Cardiac fibroblast (primary cell): ENCODE measurements around the gene DLEC1.

Experiments used
- DNase-seq, 2 donors: peaks; one replicate each; pipeline versions ENCODE4 v3.0.0 to v3.0.0-alpha.2; 2010; ENCODE audit warnings: low read depth in 2 of 2
- H3K4me3 ChIP-seq, 2 donors: replicated peaks in 1 of 2; 1 replicate in 1 of 2; 2 replicates in 1 of 2; pipeline ENCODE4 v1.5.1; 2011; ENCODE audit warnings: low read depth in 2 of 2, low read length in 2 of 2, mild to moderate bottlenecking in 2 of 2, moderate library complexity in 1 of 2
- CTCF ChIP-seq: IDR thresholded peaks from one replicate; pipeline ENCODE4 v1.5.1; 2011; ENCODE audit warnings: low read depth, mild to moderate bottlenecking, low read length, inconsistent platforms

The DLEC1 gene

DNA sequence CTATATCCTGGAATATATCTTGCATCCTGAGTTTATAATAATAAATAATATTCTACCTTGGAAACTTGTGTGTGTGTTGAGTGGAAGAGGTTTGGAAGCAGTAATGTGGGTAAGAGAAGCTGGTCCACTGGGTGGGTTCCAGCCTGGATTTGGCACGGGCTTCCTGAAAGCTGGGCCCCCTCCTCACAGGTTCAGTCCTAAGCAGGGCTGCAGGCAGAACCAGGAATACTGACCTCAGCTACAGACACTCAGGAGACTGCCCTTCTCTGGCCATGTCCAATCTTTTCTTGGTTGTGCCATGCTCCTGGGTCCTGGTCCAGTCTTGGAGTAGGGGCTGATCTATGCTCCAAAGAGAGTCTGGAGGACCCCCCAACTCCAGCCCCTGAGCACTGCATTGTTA lies 104.0 kb downstream of the DLEC1 start:
- no peak for DNase-seq
- no peak for TF ChIP-seq CTCF
- no peak overlapping the region for H3K4me3 ChIP-seq

- no peak overlapping the region for H3K4me3 ChIP-seq
- no peak for DNase-seq
- TF ChIP-seq CTCF, result no peak
Observed at GRCh38 chr3:38143511-38143910, 104.5 kb downstream of the DLEC1 start.

DNA sequence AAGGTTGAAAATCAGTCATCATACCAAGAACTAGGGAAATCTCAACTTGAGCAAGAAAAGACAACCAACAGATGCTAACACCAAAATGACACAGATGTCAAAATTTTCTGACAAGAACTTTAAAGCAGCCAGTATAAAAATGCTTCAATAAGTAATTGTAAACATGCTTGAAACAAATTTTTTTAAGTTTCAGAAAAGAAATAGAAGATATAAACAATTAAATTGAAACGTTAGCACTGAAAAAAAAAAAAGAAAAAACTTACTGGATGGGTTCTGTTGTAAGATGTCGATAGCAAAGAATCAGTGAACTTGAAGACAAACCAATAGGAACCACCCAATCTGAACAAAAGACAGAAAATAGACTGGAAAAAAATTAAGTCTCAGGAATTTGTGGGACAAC lies 107.5 kb downstream of the DLEC1 start:
- no peak overlapping the region for H3K4me3 ChIP-seq
- TF ChIP-seq CTCF, result no peak

DNA sequence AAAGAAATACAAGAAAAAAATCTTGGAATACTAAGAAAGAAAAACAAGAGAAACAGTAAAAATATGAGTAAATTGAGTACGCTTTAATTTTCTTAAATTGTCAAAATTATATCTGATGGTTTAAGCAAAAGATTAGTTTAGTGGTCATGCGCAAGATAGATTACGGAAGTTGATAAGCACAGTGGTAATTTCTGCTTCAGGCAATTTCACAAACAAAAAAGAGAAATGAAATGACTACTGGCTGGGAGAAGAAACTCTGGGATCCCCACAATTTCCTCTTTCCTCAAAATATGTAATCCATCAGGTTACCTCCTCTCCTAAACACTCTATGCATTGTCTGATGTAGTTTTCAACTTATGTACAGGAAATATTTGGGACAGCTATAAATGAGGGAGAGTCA lies 108.4 kb downstream of the DLEC1 start:
- DNase-seq, result no peak
- no peak overlapping the region for H3K4me3 ChIP-seq
- TF ChIP-seq CTCF, result no peak

More for the DNA sequence above, 107.5 kb downstream of the DLEC1 start:
- DNase-seq, result no peak

DNA sequence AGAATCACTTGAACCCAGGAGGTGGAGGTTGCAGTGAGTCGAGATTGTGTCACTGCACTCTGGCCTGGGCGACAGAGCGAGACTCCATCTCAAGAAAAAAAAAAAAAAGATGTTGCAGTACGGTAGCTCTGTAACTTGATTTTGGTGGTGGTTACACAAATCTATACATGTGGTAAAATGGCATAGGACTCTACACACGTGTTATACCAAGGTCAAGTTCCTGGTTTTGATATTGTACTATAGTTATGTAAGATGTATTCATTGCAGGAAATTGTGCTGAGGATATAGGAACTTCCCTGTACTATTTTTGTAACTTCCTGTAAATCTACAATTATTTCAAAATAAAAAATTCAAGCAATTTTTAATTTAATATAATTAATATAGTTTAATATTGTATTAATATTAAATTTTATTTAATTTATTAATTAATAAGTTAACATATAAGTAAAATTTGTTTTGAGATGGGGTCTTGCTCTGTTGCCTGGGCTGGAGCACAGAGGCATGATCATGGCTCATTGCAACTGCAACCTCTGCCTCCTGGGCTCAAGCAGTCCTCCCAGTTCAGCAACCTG lies 109.4 kb downstream of the DLEC1 start:
- no peak for TF ChIP-seq CTCF
- DNase-seq, result no peak

GRCh38 chr3:38149708-38150107 lies 110.7 kb downstream of the DLEC1 start:
- no peak overlapping the region for H3K4me3 ChIP-seq
- no peak for TF ChIP-seq CTCF
- no peak for DNase-seq

More for the DNA sequence above, 109.4 kb downstream of the DLEC1 start:
- no peak overlapping the region for H3K4me3 ChIP-seq
